DND-41 (cell line): ENCODE data around the gene TBCD.

Source experiments
- ATAC-seq: fragments of 200-7000 bp; cut with Tn5 transposase; 3 replicates; pipeline ENCODE4 v1.9.1; 2021; ENCODE audit warnings: low read depth; ENCODE audit not compliant: insufficient read depth
- DNase-seq: peaks from one replicate; pipeline ENCODE4 v3.0.0-alpha.2; 2020
- H2AFZ ChIP-seq: 2 replicates; pipeline ENCODE4 v1.6.0; 2012; ENCODE audit warnings: low read depth, low read length
- H3K27ac ChIP-seq: 2 replicates; pipeline ENCODE4 v1.5.1; 2012; ENCODE audit warnings: low read length, inconsistent platforms
- H3K27me3 ChIP-seq: fragments of 200-600 bp; sonication (generic); 2 replicates; pipeline ENCODE4 v1.6.0; 2012; ENCODE audit warnings: low read length, mild to moderate bottlenecking, inconsistent platforms; ENCODE audit not compliant: insufficient read depth, poor library complexity
- H3K36me3 ChIP-seq: 2 replicates; pipeline ENCODE4 v1.5.1; 2012; ENCODE audit warnings: low read length, inconsistent platforms; ENCODE audit not compliant: insufficient read depth
- H3K4me1 ChIP-seq: 2 replicates; pipeline ENCODE4 v1.5.1; 2012; ENCODE audit warnings: mild to moderate bottlenecking, low read length; ENCODE audit not compliant: insufficient read depth
- H3K4me2 ChIP-seq: 2 replicates; pipeline ENCODE4 v1.6.0; 2012; ENCODE audit warnings: mild to moderate bottlenecking, moderate library complexity, low read length, inconsistent platforms; ENCODE audit not compliant: insufficient read depth
- H3K4me3 ChIP-seq, 2 experiments: fragments of 200-600 bp in 1 of 2; shearing (Covaris generic) in 1 of 2; 2 replicates each; pipeline ENCODE4 v1.5.1; 2012 to 2016; ENCODE audit warnings: inconsistent platforms in 2 of 2, low read length in 2 of 2, mild to moderate bottlenecking in 2 of 2, low read depth in 1 of 2, moderate library complexity in 1 of 2
- H3K79me2 ChIP-seq: 2 replicates; pipeline ENCODE4 v1.6.0; 2012; ENCODE audit warnings: low read length, inconsistent platforms; ENCODE audit not compliant: insufficient read depth
- H3K9ac ChIP-seq: 2 replicates; pipeline ENCODE4 v1.6.0; 2012; ENCODE audit warnings: low read depth, mild to moderate bottlenecking, inconsistent platforms, low read length, moderate library complexity
- H3K9me3 ChIP-seq: 2 replicates; pipeline ENCODE4 v1.5.1; 2012; ENCODE audit warnings: low read length, moderate library complexity, mild to moderate bottlenecking, inconsistent platforms; ENCODE audit not compliant: insufficient read depth, severe bottlenecking
- H4K20me1 ChIP-seq: 2 replicates; pipeline ENCODE4 v1.6.0; 2012; ENCODE audit warnings: low read length; ENCODE audit not compliant: insufficient read depth
- EZH2 ChIP-seq: IDR thresholded peaks from 3 replicates; pipeline ENCODE4 v1.6.1; 2012; ENCODE audit warnings: borderline replicate concordance, low read depth, mild to moderate bottlenecking, moderate library complexity, low read length, inconsistent platforms; ENCODE audit not compliant: severe bottlenecking
- TF ChIP-seq, protein P1 (sequence below): IDR thresholded peaks from 2 replicates; pipeline ENCODE4 v1.5.1; 2012; ENCODE audit warnings: borderline replicate concordance, low read length, moderate library complexity, mild to moderate bottlenecking; ENCODE audit not compliant: poor library complexity, severe bottlenecking; ENCODE audit errors: extremely low read depth

Gene TBCD

DNA sequence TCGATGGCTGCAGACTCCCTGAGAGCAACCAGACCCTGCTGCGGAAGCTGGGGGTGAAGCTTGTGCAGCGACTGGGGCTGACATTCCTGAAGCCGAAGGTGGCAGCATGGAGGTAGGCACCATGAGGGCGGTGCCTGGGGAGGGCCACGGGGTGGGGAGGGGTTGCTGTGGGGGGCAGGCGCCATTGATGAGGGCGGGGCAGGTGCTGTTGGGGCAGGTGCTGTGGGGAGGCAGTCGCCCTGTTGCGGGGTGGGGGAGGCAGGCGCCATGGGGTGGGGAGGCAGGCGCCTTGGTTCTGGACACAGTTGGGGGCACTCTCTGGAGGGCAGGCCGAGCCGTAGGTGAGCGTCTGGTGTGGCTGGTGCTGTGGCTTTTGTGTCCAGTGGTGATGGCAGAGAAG is 49.0 kb downstream of the TBCD start:
- no peak for TF ChIP-seq EZH2
- TF ChIP-seq, protein P1, sequence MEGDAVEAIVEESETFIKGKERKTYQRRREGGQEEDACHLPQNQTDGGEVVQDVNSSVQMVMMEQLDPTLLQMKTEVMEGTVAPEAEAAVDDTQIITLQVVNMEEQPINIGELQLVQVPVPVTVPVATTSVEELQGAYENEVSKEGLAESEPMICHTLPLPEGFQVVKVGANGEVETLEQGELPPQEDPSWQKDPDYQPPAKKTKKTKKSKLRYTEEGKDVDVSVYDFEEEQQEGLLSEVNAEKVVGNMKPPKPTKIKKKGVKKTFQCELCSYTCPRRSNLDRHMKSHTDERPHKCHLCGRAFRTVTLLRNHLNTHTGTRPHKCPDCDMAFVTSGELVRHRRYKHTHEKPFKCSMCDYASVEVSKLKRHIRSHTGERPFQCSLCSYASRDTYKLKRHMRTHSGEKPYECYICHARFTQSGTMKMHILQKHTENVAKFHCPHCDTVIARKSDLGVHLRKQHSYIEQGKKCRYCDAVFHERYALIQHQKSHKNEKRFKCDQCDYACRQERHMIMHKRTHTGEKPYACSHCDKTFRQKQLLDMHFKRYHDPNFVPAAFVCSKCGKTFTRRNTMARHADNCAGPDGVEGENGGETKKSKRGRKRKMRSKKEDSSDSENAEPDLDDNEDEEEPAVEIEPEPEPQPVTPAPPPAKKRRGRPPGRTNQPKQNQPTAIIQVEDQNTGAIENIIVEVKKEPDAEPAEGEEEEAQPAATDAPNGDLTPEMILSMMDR = no peak
- no peak overlapping the region for H3K27ac ChIP-seq
- DNase-seq (no peak), ATAC-seq (no peak)
- no peaks in the 10 kb centered on the region for H3K27me3 ChIP-seq
- H3K4me1 ChIP-seq = no peaks in the 10 kb centered on the region
- peaks cover 44% of the 10 kb centered on the region for H4K20me1 ChIP-seq
- H3K4me3 ChIP-seq = no peak overlapping the region
- no peak overlapping the region for H3K4me2 ChIP-seq
- H2AFZ ChIP-seq = no peak overlapping the region
- H3K79me2 ChIP-seq = peaks cover 54% of the 10 kb centered on the region
- H3K9me3 ChIP-seq = peaks cover 4% of the 10 kb centered on the region
- H3K36me3 ChIP-seq = peaks cover 64% of the 10 kb centered on the region
- no peak overlapping the region for H3K9ac ChIP-seq

DNA sequence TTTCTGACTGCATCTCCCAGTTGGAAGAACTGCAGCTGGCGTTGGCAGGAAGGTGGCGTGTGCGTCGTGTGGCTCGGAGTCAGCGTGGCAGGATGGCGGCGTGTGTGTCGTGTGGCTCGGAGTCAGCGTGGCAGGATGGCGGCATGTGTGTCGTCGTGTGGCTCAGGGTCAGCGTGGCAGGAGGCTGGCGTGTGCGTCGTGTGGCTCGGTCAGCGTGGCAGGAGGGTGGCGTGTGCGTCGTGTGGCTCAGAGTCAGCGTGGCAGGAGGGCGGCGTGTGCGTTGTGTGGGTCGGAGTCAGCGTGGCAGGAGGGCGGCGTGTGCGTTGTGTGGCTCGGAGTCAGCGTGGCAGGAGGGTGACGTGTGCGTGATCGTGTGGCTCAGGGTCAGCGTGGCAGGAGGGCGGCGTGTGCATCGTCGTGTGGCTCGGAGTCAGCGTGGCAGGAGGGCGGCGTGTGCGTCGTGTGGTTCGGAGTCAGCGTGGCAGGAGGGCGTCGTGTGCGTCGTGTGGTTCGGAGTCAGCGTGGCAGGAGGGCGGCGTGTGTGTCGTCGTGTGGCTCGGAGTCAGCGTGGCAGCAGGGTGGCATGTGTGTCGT is 49.6 kb downstream of the TBCD start:
- TF ChIP-seq EZH2 = no peak
- TF ChIP-seq, protein P1 = no peak
- ATAC-seq = no peak
- H3K4me3 ChIP-seq = no peak overlapping the region
- no peak for DNase-seq
- H3K27ac ChIP-seq = no peak overlapping the region
- H3K9ac ChIP-seq = no peak overlapping the region
- no peak overlapping the region for H2AFZ ChIP-seq
- peaks cover 4% of the 10 kb centered on the region for H3K9me3 ChIP-seq
- H3K79me2 ChIP-seq = peaks cover 56% of the 10 kb centered on the region
- H4K20me1 ChIP-seq = peaks cover 42% of the 10 kb centered on the region
- H3K36me3 ChIP-seq = peaks cover 66% of the 10 kb centered on the region
- H3K4me2 ChIP-seq = no peak overlapping the region
- no peaks in the 10 kb centered on the region for H3K27me3 ChIP-seq
- no peaks in the 10 kb centered on the region for H3K4me1 ChIP-seq

DNA sequence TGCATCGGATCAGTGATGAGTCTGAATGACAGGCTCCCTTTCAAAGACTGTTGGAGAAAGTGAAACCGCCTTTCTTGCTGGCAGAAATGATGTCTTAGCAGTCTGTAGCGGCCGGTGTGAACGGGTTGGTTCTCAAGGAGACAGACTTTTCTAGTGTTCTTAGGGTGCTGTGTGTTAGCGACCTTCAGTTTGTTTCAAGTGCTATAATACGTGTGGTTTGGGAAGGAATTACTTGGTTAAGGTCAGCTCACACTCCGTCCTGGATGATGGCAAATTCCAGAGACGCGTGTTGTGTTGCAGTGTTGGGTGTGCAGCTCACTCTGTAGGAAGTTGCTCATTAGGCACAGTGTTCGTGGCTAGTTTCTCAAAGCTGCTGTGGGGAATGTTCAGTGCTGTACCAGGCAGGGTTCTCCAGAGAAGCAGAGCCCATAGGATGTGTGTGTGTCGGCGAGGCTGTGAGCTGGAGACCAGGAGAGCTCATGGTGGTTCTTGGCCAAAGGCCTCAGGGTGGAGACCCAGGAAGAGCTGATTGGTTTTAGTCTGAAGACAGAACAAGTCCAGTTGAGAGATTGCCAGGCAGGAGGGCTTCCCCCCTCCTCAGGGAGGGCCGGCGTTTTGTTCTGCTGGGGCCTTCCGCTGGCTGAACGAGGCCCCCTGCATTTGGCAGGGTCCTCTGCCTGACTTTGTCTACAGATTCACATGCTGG is 50.4 kb downstream of the TBCD start:
- DNase-seq (no peak), ATAC-seq (no peak)
- no peak overlapping the region for H3K4me2 ChIP-seq
- peaks cover 37% of the 10 kb centered on the region for H4K20me1 ChIP-seq
- no peak overlapping the region for H2AFZ ChIP-seq
- no peaks in the 10 kb centered on the region for H3K27me3 ChIP-seq
- no peak overlapping the region for H3K4me3 ChIP-seq
- H3K79me2 ChIP-seq = peaks cover 49% of the 10 kb centered on the region
- peaks cover 66% of the 10 kb centered on the region for H3K36me3 ChIP-seq
- H3K27ac ChIP-seq = peak overlapping the region; percentile 3; the same call in 1 of the 2 replicates
- H3K4me1 ChIP-seq = no peaks in the 10 kb centered on the region
- no peak for TF ChIP-seq EZH2
- TF ChIP-seq, protein P1 = no peak
- no peak overlapping the region for H3K9ac ChIP-seq
- peaks cover 4% of the 10 kb centered on the region for H3K9me3 ChIP-seq
